Choroid plexus epithelial cell (primary cell): Measurements from ENCODE around the gene GIPC3.

Experiments used
- DNase-seq: peaks from one replicate; pipeline ENCODE4 v3.0.0-alpha.2; 2010; ENCODE audit warnings: low read depth
- H3K4me3 ChIP-seq: 2 replicates; pipeline ENCODE4 v1.5.1; 2011; ENCODE audit warnings: low read depth, mild to moderate bottlenecking, control low read depth, low read length, moderate library complexity
- CTCF ChIP-seq: conservative IDR thresholded peaks from 2 replicates; pipeline ENCODE4 v1.5.1; 2011; ENCODE audit warnings: low read depth, mild to moderate bottlenecking, control low read depth, inconsistent platforms, low read length, moderate library complexity

Gene GIPC3

GRCh38 chr19:3538258-3538929, 46.9 kb upstream of the GIPC3 start:
- DNase-seq: no peak
- H3K4me3 ChIP-seq: no peak overlapping the region
- TF ChIP-seq CTCF: no peak

- H3K4me3 ChIP-seq: no peak within 1 kb of the TSS
- no peak for TF ChIP-seq CTCF
- peak; percentile 32 for DNase-seq
These were observed 46.1 kb upstream of the GIPC3 start, which contains the start of gene TEKTIP1 for GRCh38 chr19:3538965-3539755. Gene TEKTIP1, plus strand, starts transcription at chr19:3539174. Its CDS starts 4 bp downstream, at chr19:3539178.

- TF ChIP-seq CTCF: no peak
- no peak overlapping the region for H3K4me3 ChIP-seq
- DNase-seq: no peak
These were observed 45.5 kb upstream of the GIPC3 start for GRCh38 chr19:3539756-3540118.

GRCh38 chr19:3543150-3544057, 41.9 kb upstream of the GIPC3 start:
- DNase-seq: no peak
- no peak for TF ChIP-seq CTCF
- H3K4me3 ChIP-seq: no peak overlapping the region

- DNase-seq: no peak
- H3K4me3 ChIP-seq: no peak overlapping the region
- no peak for TF ChIP-seq CTCF
These were observed 41.3 kb upstream of the GIPC3 start for GRCh38 chr19:3544058-3544376.

- DNase-seq: peak; percentile 50
- TF ChIP-seq CTCF: peak; percentile 95
- no peak overlapping the region for H3K4me3 ChIP-seq
These were observed 40.3 kb upstream of the GIPC3 start for GRCh38 chr19:3544742-3545668.
